ENCODE measurements around the gene CPED1.
"Not testable (repeated sequence)": the region's sequence is repeated elsewhere in the genome, so short reads cannot be mapped to it uniquely, and the experiment has no call there.

Gene CPED1

GRCh38 chr7:120997882-120998474, 9.5 kb downstream of the CPED1 start:
- peak; percentile 88 for DNase-seq

GRCh38 chr7:120998520-120998919, 10.0 kb downstream of the CPED1 start:
- DNase-seq: no peak

- DNase-seq: no peak
Measured at GRCh38 chr7:120998996-120999565, 10.6 kb downstream of the CPED1 start.

- DNase-seq: no peak
Measured at GRCh38 chr7:121000081-121000983, 11.8 kb downstream of the CPED1 start.

- DNase-seq: no peak
Measured at GRCh38 chr7:121001234-121001906, 12.9 kb downstream of the CPED1 start.

GRCh38 chr7:121002048-121002756, 13.7 kb downstream of the CPED1 start:
- no peak for DNase-seq

GRCh38 chr7:121002757-121003200, 14.3 kb downstream of the CPED1 start:
- no peak for DNase-seq

- no peak for DNase-seq
Measured at GRCh38 chr7:121003986-121004685, 15.6 kb downstream of the CPED1 start.

- not testable (repeated sequence) for DNase-seq
Measured at GRCh38 chr7:121005058-121005457, 16.5 kb downstream of the CPED1 start.

- DNase-seq: no peak
Measured at GRCh38 chr7:121005996-121006584, 17.6 kb downstream of the CPED1 start.

GRCh38 chr7:121006711-121007315, 18.3 kb downstream of the CPED1 start:
- peak; percentile 5 for DNase-seq

- DNase-seq: no peak
Measured at GRCh38 chr7:121008816-121009215, 20.3 kb downstream of the CPED1 start.

GRCh38 chr7:121011401-121011800, 22.9 kb downstream of the CPED1 start:
- no peak for DNase-seq

- no peak for DNase-seq
Measured at GRCh38 chr7:121012170-121012874, 23.8 kb downstream of the CPED1 start.

- no peak for DNase-seq
Measured at GRCh38 chr7:121012919-121013318, 24.4 kb downstream of the CPED1 start.

- no peak for DNase-seq
Measured at GRCh38 chr7:121015560-121015959, 27.0 kb downstream of the CPED1 start.

- DNase-seq: no peak
Measured at GRCh38 chr7:121016966-121017365, 28.5 kb downstream of the CPED1 start.

- no peak for DNase-seq
Measured at GRCh38 chr7:121017586-121017985, 29.1 kb downstream of the CPED1 start.

- peak; percentile 91 for DNase-seq
Measured at GRCh38 chr7:121019018-121019417, 30.5 kb downstream of the CPED1 start.

- peak; percentile 79 for DNase-seq
Measured at GRCh38 chr7:121020249-121020988, 31.9 kb downstream of the CPED1 start.

Measured in MV-4-11 (cell line).